HuH-7.5 (cell line): ENCODE data around the gene MAST2.
"Not testable (repeated sequence)": the region's sequence is repeated elsewhere in the genome, so short reads cannot be mapped to it uniquely, and the experiment has no call there.

ENCODE experiments used
- DNase-seq: peaks from one replicate; pipeline ENCODE4 v3.0.0; 2011; ENCODE audit warnings: low spot score

Gene MAST2

DNA sequence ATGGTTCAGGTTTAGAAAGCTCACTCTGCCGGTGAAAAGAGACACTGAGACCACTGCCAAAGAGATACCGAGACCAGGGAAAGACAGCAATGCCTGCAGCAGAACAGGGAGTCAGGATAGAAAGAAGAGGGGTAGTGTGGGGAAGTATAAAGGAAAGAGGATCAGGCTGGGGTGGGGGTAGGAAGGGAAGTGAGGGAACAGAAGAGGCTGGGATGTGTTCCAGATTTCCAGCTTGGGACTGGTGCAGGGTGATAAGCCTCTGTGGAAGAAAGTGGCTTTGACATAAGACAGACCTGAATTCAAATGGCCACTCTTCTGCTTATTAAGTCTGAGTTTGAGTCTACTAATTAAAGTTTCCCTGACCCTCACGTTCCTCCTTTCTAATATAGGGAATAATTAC lies 223.1 kb downstream of the MAST2 start:
- no peak for DNase-seq

DNA sequence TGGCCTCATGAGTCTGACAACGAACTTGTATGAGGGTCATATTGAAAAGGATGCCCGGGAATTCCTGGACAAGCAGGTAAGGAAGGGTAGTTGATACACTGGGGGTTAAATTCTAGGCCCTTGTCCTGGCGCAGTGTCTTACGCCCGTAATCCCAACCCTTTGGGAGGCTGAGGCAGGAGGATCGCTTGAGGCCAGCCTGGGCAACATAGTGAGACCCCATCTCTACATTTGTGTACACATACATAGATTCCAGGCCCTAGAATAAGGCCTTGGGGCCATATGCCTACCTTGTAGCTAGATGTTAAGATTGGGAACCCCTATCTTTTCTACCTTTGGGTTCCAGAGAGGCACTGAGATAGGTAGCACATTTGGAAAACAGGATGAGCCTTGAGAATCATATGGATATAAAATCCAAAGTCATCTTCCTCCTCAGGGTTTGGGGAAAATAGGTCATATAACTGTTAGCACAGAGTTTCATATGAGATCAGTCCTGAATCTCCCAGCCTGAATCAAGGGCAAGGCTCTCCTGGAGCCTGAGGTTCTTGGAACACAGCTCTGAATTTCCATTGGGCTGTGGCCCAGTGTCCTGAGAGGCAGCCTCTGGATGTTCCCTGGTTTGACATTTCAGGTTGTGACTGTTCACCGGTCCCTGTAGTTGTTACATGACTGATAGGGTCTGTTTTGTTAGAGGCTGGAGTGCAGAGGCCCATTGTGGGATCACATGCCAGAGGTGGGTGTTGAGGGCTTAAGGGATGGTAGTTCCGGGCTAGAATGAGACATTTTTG lies 224.6 kb downstream of the MAST2 start:
- no peak for DNase-seq

DNA sequence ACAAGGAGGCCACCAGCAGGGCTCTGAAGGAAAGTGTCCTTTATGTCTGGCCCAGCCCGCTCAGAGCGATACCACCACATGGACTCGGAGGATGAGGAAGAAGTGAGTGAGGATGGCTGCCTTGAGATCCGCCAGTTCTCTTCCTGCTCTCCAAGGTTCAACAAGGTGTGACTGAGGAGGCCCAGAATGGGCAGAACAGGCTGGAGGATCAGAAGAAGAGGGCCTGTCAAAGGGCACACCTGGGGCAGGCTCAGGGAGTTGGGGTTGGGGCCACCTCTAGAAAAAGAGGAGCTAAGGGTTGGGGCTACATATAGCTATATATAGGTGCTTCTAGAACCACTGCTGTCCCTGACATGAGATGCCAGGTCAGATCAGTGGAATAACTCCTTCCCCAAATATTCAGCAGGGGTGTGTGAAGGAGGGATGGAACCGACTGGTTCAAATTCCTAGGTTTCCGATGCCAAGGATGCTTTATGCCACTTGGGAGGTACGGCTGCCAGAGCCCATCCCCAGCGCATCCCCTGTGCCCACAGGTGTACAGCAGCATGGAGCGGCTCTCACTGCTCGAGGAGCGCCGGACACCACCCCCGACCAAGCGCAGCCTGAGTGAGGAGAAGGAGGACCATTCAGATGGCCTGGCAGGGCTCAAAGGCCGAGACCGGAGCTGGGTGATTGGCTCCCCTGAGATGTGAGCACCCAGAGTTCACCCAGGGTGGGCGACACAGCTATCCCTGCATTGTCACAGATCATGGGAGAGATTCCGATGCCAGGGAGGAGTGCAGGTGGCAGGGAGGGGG lies 226.9 kb downstream of the MAST2 start:
- DNase-seq: no peak

DNA sequence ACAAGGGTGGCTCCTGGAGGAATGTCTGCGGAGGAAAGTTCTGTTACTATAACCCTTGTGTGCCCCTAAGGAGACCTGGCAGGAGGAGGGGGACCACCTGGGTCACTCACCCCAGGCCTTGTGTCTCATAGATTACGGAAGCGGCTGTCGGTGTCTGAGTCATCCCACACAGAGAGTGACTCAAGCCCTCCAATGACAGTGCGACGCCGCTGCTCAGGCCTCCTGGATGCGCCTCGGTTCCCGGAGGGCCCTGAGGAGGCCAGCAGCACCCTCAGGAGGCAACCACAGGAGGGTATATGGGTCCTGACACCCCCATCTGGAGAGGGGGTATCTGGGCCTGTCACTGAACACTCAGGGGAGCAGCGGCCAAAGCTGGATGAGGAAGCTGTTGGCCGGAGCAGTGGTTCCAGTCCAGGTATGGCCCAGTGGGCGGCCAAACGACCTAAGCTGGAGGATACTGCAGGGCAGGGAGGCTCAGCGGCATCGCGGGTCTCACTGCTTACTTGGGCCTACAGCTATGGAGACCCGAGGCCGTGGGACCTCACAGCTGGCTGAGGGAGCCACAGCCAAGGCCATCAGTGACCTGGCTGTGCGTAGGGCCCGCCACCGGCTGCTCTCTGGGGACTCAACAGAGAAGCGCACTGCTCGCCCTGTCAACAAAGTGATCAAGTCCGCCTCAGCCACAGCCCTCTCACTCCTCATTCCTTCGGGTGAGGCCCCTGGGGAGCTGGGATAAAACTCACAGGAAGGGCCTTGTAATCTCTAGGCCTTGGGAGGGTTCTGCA lies 227.7 kb downstream of the MAST2 start:
- no peak for DNase-seq

DNA sequence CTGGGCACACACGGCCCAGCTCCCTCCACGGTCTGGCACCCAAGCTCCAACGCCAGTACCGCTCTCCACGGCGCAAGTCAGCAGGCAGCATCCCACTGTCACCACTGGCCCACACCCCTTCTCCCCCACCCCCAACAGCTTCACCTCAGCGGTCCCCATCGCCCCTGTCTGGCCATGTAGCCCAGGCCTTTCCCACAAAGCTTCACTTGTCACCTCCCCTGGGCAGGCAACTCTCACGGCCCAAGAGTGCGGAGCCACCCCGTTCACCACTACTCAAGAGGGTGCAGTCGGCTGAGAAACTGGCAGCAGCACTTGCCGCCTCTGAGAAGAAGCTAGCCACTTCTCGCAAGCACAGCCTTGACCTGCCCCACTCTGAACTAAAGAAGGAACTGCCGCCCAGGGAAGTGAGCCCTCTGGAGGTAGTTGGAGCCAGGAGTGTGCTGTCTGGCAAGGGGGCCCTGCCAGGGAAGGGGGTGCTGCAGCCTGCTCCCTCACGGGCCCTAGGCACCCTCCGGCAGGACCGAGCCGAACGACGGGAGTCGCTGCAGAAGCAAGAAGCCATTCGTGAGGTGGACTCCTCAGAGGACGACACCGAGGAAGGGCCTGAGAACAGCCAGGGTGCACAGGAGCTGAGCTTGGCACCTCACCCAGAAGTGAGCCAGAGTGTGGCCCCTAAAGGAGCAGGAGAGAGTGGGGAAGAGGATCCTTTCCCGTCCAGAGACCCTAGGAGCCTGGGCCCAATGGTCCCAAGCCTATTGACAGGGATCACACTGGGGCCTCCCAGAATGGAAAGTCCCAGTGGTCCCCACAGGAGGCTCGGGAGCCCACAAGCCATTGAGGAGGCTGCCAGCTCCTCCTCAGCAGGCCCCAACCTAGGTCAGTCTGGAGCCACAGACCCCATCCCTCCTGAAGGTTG lies 231.4 kb downstream of the MAST2 start:
- no peak for DNase-seq

DNA sequence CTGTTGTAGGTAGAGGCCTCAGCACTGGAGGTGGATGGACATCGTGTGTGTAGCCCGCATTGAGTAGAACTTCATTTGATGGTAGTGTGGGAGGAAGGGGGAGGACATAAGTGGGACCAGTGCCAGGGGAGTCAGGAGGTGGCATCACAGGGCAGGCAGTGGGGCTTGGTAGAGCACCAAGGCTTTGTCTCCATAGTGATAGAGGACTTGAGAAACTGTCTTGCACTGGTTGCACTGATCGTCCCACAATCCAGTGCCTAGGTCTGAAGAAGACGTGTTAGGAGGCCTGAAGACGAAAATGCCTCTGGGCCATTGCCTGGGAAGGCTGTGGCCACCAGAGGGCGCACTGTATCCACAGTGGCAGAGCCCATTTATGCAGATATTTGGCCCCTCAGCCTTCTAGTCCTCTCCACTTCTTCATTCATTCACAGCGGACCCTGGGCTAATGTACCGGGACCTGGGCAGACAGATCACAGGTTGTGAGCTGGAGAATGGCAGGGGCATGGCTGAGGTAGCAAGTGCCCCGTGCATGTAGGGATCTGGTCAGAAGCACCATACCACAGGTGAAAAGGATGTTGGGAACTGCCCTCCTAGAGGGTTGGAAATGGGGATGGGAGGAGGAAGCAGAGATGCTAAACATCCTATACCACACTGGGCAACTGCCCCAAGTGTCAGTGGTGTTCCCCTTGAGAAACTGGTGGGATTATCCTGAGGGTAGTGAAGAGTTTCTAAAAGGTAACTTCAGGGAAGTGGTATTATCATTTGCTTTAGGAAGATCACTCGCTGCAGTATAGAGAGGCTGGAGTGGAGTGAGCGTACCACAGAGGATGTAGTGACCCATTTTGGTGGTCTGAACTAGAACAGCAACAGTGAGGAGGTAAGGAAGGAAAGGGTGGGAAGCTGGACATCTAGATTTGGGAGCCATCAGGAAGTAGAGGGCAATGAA lies 233.8 kb downstream of the MAST2 start:
- peak; percentile 68 for DNase-seq

DNA sequence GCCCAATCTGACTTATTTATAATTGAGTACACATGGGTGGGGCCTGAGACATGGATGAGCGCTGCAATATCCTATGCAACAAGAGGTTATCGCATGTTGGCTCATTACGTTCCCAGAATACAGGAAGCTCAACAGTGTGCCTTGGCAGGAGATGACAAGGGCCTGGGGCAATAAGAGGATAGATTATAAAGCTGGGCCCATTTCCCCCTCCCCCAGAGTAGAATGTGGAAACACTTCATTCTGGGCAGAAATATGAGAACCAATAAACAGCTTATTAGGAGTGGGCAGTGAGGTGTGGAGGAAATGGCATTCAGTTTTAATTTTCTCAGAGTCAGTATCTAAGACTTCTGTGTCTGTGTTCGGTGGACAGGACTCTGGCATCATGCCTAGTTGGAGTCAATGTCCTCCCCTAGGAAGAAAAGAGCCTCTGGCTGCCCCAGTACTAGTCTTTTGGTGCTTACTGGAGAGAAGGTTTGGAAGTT lies 236.2 kb downstream of the MAST2 start:
- no peak for DNase-seq

DNA sequence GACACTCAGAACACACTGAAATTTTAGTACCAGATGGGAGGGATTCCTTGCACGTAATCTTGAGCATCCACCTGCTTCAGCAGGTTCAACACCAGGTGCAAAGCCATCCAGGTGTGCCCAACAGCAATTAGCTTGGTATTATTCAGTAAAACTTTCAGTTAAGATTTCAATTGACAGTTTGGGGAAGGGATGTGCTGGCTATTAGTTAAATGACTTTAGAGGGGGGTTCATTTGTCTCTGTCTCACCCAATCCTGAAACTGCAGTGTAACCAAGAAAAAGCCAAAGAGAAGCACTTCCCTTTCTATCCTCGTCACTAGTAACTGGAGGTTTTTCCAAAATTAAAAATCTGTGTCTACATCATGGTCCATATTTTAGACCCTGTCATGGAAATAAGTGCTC lies 238.1 kb downstream of the MAST2 start:
- no peak for DNase-seq

DNA sequence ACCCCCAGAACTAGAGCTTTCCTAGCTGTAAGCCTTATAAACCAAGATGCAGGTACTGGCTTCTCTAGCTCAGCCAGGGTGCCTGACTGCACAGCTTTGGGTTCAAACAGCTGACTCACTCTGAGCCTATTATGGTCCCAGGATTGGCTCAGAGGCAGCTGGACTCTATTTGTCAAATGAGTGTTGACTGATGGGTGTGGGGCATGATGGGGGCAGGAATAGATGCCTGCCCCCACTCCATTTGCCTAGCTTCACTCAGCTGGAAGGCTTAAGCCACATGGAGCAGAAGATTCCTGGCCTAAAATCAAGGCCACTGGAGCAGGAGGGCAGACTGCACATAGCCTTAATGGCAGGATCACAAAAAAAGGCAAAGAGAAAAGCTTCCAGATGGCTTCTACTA lies 238.6 kb downstream of the MAST2 start:
- no peak for DNase-seq

DNA sequence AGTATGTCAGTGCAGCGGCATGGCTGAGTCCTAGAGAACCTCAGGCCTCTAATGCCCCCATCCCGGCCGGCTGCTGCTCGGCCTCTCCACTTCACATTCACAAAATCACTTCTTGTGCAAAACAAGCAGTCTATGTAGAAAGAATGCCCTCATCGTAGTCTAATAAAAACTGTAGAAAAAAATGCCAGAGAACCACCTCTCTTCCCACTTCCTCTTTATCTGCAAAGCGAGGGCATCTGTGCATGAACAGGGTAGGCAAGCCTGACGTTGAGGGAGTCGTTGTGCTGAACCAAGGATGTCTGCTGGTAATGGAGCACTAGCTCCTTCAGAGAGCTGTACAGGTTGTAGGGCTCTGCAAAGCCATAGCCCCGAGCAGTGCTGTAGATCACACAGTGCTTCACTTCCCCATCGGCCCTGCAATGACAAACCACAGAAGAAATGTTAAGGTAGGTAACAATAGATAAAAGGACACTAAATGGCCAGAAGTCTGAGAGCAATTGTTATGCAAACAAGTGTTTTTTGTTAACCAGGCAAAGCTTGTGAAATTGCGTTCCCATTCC lies 240.1 kb downstream of the MAST2 start:
- no peak for DNase-seq

DNA sequence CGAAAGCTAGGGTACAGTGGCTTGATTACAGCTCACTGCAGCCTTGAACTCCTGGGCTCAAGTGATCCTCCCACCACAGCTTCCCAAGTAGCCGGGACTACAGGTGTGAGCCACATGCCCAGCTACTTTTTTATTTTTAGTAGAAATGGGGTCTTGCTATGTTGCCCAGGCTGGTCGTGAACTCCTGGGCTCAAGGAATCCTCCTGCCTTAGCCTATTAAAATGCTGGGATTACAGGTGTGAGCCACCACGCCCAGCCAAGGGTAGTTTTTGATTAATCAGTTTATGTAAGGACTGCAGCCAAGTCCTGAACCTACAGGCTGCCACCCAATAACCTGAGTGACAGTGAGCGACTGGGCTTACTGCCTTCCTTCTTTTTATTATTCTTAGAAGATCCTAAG lies 240.7 kb downstream of the MAST2 start:
- no peak for DNase-seq

DNA sequence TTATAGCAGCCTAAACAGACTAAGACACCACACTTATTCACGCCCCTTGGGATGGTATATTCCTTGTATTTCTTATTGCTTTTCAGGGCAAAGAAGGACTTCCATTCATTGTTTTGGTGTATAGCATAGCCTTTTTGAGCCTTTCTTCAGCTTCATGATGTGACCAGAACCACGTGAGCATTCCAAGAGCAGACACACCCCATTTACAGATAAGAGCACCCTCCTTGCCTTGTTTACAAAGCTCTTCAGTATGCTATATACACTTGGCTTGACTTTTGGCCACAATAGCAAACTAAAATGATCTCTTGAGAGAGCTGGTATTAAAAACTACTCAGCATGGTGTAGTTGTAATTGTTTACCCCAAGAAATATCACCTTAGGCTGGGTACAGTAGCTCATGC lies 250.3 kb downstream of the MAST2 start:
- no peak for DNase-seq

DNA sequence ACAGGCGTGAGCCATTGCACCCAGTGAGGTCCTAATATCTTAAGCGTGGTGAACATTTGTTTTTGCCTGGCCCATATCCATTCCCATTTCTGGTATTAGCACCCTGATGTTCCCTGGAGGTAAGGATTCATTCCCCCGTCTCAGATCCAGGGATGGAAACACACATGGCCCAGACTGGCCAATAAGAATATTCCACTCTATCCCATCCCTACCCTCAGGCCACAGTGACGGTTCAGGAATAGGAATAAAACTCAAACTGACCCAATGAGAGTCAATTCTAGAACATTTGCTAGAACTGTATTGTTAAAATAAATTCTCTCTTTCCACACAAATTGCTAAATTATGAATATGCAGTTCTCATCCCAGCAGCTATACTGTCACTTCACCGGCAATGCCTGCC lies 252.9 kb downstream of the MAST2 start:
- no peak for DNase-seq

DNA sequence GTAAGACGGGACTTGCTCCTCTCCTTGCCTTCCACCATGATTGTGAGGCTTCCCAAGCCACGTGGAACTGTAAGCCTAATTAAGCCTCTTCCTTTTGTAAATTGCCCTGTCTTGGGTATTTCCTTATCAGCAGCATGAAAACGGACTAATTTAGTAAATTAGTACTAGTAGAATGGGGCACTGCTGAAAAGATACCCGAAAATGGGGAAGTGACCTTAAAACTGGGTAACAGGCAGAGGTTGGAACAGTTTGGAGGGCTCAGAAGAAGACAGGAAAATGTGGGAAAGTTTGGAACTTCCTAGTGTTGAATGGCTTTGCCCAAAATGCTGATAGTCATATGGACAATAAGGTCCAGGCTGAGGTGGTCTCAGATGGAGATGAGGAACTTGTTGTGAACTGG lies 253.8 kb downstream of the MAST2 start:
- not testable (repeated sequence) for DNase-seq

DNA sequence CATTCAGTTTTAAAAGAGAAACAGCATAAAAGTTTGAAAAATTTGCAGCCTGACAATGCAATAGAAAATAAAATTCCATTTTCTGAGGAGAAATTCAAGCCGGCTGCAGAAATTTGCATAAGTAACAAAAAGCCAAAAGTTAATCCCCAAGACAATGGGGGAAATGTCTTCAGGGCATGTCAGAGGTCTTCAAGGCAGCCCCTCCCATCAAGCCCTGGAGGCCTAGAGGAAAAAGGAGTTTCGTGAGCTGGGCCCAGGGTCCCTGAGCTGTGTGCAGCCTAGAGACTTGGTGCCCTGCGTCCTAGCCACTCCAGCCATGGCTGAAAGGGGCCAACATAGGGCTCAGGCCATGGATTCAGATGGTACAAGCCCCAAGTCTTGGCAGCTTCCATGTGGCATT lies 254.4 kb downstream of the MAST2 start:
- DNase-seq: no peak

DNA sequence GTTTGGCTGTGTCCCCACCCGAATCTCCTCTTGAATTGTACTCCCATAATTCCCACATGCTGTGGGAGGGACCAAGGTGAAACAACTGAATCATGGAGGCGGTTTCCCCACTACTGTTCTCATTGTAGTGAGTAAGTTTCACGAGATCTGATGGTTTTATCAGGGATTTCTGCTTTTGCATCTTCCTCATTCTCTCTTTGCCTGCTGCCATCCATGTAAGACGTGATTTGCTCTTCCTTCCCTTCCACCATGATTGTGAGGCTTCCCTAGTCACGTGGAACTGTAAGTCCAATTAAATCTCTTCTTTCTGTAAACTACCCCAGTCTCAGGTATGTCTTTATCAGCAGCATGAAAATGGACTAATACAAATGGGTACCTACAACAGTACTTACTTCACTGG lies 255.5 kb downstream of the MAST2 start:
- no peak for DNase-seq

DNA sequence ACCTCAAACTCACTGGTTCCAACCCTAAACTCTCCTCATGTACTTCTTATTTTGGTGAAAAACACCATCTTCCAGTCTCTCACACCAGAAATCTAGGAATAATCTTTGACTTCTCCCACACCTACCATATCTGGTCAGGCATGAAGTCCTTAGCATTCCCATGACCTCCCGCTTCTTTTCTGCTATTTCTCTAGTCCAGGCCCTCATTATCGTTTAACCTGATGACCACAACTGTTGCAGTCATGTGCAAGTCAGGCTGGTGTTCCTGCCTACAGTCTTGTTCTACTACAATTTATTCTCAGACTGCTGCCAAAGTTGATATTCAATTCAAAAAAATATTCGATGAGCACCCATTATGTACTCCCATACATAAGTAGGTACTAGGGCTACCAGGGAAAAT lies 257.7 kb downstream of the MAST2 start:
- DNase-seq: no peak

DNA sequence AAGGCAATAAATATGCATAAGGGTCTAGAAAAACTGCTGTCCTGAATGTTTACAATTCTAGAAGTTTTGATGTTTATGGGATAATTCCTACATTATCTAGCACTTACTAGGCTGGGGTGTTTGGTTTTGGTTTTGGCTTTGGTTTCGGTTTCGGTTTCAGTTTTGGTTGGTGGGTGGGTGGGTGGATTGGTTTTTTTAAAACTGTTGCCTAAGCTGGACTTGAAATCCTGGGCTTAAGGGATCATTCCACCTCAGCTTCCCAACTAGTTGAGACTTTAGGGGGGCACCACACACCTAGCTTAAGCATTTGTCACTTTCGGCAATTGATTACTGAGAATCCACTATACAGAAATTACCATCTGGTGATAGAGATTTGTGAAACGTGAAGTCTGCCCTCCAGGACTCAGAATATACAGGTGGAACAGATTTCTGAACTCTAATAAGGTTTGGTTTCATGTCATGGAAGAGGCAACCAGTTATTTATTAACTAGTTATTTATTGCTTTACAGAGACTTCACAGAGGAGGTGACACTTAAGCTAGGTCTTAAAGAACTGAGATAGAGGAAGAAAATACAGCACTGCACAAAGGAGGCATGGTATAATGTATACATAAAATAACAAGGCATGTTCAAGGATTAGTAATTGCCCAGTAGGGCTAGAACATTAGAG lies 259.4 kb downstream of the MAST2 start:
- no peak for DNase-seq

DNA sequence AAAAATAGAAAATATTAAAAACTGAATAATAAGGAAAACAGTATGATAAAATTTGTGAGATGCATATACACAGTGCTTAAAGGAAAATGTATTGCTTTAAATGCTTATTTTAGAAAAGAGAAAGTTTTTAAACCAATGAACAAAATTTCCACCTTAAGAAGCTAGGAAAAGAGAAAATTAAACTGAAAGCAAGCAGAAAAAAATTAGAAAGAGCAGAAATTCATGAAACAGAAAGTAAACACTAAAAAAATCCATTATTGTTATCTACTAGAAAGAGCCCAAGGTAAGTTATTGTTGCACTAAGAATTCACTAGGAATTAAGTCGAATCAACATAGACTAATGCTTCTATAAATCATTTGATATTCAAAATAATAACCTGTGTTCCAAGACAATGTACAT lies 261.3 kb downstream of the MAST2 start:
- DNase-seq: no peak

DNA sequence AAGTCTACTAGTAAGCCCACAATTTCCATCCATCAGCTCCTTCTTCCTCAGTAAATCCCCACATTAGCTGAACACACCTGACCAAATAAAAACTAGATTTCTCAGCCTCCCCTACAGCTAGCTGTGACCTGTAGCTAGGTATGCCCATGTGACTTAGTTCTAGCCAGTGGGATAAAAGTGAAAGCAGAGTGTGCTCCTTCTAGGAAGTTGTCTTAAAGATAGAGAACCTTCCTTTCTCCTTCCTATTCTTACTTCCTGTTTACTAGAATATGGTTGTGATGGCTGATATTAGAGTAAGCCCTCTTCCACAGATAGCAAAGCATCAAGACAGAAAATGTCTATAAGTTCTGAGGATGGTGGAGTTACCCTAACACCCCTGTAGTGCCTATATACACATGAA lies 262.0 kb downstream of the MAST2 start:
- DNase-seq: no peak
